ENCODE measurements around the gene CYP27C1. TPM values are rescaled to one million over a fixed set of nuclear protein-coding genes. Genes with fewer than 3 reads are reported as not detected.

The CYP27C1 gene
- total RNA-seq, 1 donor from 2014 or later: not detected

- DNase-seq (ENCODE audit: low read depth, low spot score): no peak
These were observed 25.7 kb downstream of the CYP27C1 start for GRCh38 chr2:127194447-127194846.

- no peak for DNase-seq (ENCODE audit: low read depth, low spot score)
These were observed 26.2 kb downstream of the CYP27C1 start for GRCh38 chr2:127193967-127194280.

GRCh38 chr2:127193164-127193966 lies 26.7 kb downstream of the CYP27C1 start:
- no peak for DNase-seq (ENCODE audit: low read depth, low spot score)

- no peak for DNase-seq (ENCODE audit: low read depth, low spot score)
These were observed 28.5 kb downstream of the CYP27C1 start for GRCh38 chr2:127191331-127192219.

- no peak for DNase-seq (ENCODE audit: low read depth, low spot score)
These were observed 31.3 kb downstream of the CYP27C1 start for GRCh38 chr2:127188797-127189196.

GRCh38 chr2:127187831-127188230 lies 32.3 kb downstream of the CYP27C1 start:
- DNase-seq (ENCODE audit: low read depth, low spot score): no peak

GRCh38 chr2:127187081-127187775 lies 32.9 kb downstream of the CYP27C1 start:
- no peak for DNase-seq (ENCODE audit: low read depth, low spot score)

GRCh38 chr2:127185705-127186104 lies 34.4 kb downstream of the CYP27C1 start:
- DNase-seq (ENCODE audit: low read depth, low spot score): no peak

- DNase-seq (ENCODE audit: low read depth, low spot score): no peak
These were observed 35.0 kb downstream of the CYP27C1 start for GRCh38 chr2:127185093-127185492.

- DNase-seq (ENCODE audit: low read depth, low spot score): no peak
These were observed 36.3 kb downstream of the CYP27C1 start for GRCh38 chr2:127183771-127184170.

- DNase-seq (ENCODE audit: low read depth, low spot score): no peak
These were observed 37.3 kb downstream of the CYP27C1 start for GRCh38 chr2:127182626-127183458.

GRCh38 chr2:127181851-127182250 lies 38.2 kb downstream of the CYP27C1 start:
- DNase-seq (ENCODE audit: low read depth, low spot score): no peak

GRCh38 chr2:127179766-127180165 lies 40.3 kb downstream of the CYP27C1 start:
- no peak for DNase-seq (ENCODE audit: low read depth, low spot score)

GRCh38 chr2:127177617-127178263 lies 42.4 kb downstream of the CYP27C1 start:
- no peak for DNase-seq (ENCODE audit: low read depth, low spot score)

GRCh38 chr2:127176371-127177311 lies 43.5 kb downstream of the CYP27C1 start:
- DNase-seq (ENCODE audit: low read depth, low spot score): no peak

- no peak for DNase-seq (ENCODE audit: low read depth, low spot score)
These were observed 44.2 kb downstream of the CYP27C1 start for GRCh38 chr2:127175751-127176354.

- no peak for DNase-seq (ENCODE audit: low read depth, low spot score)
These were observed 44.9 kb downstream of the CYP27C1 start for GRCh38 chr2:127175041-127175721.

GRCh38 chr2:127174640-127175039 lies 45.5 kb downstream of the CYP27C1 start:
- DNase-seq (ENCODE audit: low read depth, low spot score): no peak

Data from pulmonary artery endothelial cell (primary cell).